SK-N-SH treated with all-trans-retinoic acid at 6 μM for 48 hours (cell line): Measurements from ENCODE around the gene KLK10.

ENCODE experiments used
- GLIS3 ChIP-seq: fragments of 250-450 bp; sonication (Bioruptor Pico); IDR thresholded peaks from 2 replicates; pipeline ENCODE4 v1.5.0; 2020; ENCODE audit warnings: mild to moderate bottlenecking, moderate library complexity
- ZC3H10 ChIP-seq: fragments of 250-450 bp; sonication (Bioruptor Pico); IDR thresholded peaks from 2 replicates; pipeline ENCODE4 v1.5.1; 2021; ENCODE audit warnings: mild to moderate bottlenecking, moderate library complexity
- ZNF8 ChIP-seq: fragments of 450-650 bp; formaldehyde crosslinking; IDR thresholded peaks from 2 replicates; pipeline ENCODE4 v1.5.0; 2020; ENCODE audit warnings: mild to moderate bottlenecking, moderate library complexity
- TF ChIP-seq, protein P1 (sequence below): fragments of 250-450 bp; sonication (Bioruptor Pico); IDR thresholded peaks from 2 replicates; pipeline ENCODE4 v1.8.0; 2021; ENCODE audit warnings: low read depth, mild to moderate bottlenecking, moderate library complexity, borderline replicate concordance

DNA sequence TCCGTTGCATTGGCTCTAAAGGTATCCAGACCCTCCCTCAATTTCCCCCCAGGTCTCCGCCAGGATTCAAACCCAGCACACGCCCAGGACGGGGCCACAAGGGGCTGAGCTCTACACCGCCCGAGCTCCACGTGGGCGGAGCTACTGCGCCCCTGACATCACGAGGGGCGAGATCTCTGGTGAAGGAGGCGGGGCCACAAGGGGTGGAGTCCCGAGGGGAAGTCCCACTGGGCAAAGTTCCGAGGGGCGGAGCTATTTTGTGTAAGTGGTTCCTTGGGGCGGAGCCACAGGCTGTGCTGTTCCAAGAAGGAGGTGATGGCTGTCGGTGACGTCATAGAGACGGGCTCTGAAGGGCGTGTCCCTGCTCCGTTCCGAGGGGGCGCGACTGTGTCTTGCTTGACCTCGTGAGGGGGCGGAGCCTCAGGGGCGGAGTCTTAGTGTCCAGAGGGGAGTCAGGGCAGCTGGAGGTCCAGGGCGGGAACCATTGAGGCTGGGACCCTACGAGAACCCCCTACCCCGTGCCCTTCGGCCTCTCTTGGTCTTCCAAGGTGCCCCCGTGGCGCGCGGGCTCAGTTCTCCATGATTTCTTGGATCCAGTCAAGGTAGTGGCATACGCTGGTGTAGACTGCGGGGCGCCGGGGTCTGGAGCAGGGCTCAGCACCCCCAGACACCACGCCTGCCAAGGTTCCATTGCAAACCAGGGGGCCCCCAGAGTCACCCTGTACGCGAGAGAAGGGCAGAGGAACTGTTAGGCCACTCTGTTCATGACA lies 16.8 kb downstream of the KLK10 start:
- TF ChIP-seq GLIS3 (no peak), ZC3H10 (no peak), ZNF8 (CRISPR knock-in tag) (no peak)
- TF ChIP-seq, protein P1, sequence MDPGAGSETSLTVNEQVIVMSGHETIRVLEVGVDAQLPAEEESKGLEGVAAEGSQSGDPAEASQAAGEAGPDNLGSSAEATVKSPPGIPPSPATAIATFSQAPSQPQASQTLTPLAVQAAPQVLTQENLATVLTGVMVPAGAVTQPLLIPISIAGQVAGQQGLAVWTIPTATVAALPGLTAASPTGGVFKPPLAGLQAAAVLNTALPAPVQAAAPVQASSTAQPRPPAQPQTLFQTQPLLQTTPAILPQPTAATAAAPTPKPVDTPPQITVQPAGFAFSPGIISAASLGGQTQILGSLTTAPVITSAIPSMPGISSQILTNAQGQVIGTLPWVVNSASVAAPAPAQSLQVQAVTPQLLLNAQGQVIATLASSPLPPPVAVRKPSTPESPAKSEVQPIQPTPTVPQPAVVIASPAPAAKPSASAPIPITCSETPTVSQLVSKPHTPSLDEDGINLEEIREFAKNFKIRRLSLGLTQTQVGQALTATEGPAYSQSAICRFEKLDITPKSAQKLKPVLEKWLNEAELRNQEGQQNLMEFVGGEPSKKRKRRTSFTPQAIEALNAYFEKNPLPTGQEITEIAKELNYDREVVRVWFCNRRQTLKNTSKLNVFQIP (CRISPR knock-in tag): no peak
